Measurements from ENCODE around the gene RFT1.

The RFT1 gene

GRCh38 chr3:53101956-53102355 is 28.3 kb downstream of the RFT1 start:
- Histone ChIP-seq H3K27ac (ENCODE audit: low read depth, low read length) (no peak overlapping the region), H3K79me2 (ENCODE audit: control insufficient read depth, low read length) (no peaks in the 10 kb centered on the region), H3K4me1 (ENCODE audit: control insufficient read depth, low read length) (no peaks in the 10 kb centered on the region), H3K4me3 (ENCODE audit: low read length) (no peak overlapping the region), H3K36me3 (ENCODE audit: control insufficient read depth, low read length) (peaks cover 53% of the 10 kb centered on the region), H3K4me2 (ENCODE audit: low read length) (no peak overlapping the region), H4K20me1 (ENCODE audit: control insufficient read depth, insufficient read depth, low read depth, low read length) (no peaks in the 10 kb centered on the region), H3K9me2 (replicated peaks; ENCODE audit: control insufficient read depth, low read length) (no peaks in the 10 kb centered on the region), H3F3A (ENCODE audit: control insufficient read depth, insufficient read depth) (no peaks in the 10 kb centered on the region), H3K9me3 (ENCODE audit: control insufficient read depth, insufficient read depth, low read length) (no peaks in the 10 kb centered on the region), H3K27me3 (ENCODE audit: control insufficient read depth, low read length) (no peaks in the 10 kb centered on the region)
- TF ChIP-seq CTCF (IDR thresholded peaks at IDR 0.05; ENCODE audit: low read depth, low read length, poor library complexity, severe bottlenecking) (no peak), EZH2phosphoT487 (IDR thresholded peaks at IDR 0.05; ENCODE audit: borderline replicate concordance, low read length) (no peak)

- no peak for TF ChIP-seq CTCF (IDR thresholded peaks at IDR 0.05; ENCODE audit: low read depth, low read length, poor library complexity, severe bottlenecking)
- TF ChIP-seq EZH2phosphoT487 (IDR thresholded peaks at IDR 0.05; ENCODE audit: borderline replicate concordance, low read length), result no peak
- Histone ChIP-seq H3K27me3 (ENCODE audit: control insufficient read depth, low read length) (no peaks in the 10 kb centered on the region), H3K9me3 (ENCODE audit: control insufficient read depth, insufficient read depth, low read length) (no peaks in the 10 kb centered on the region), H3K9me2 (replicated peaks; ENCODE audit: control insufficient read depth, low read length) (no peaks in the 10 kb centered on the region), H3K36me3 (ENCODE audit: control insufficient read depth, low read length) (peaks cover 48% of the 10 kb centered on the region), H4K20me1 (ENCODE audit: control insufficient read depth, insufficient read depth, low read depth, low read length) (no peaks in the 10 kb centered on the region), H3F3A (ENCODE audit: control insufficient read depth, insufficient read depth) (no peaks in the 10 kb centered on the region), H3K27ac (ENCODE audit: low read depth, low read length) (no peak overlapping the region), H3K4me2 (ENCODE audit: low read length) (no peak overlapping the region), H3K4me3 (ENCODE audit: low read length) (no peak overlapping the region), H3K79me2 (ENCODE audit: control insufficient read depth, low read length) (no peaks in the 10 kb centered on the region), H3K4me1 (ENCODE audit: control insufficient read depth, low read length) (no peaks in the 10 kb centered on the region)
Observed at GRCh38 chr3:53100818-53101466, 29.3 kb downstream of the RFT1 start.

DNA sequence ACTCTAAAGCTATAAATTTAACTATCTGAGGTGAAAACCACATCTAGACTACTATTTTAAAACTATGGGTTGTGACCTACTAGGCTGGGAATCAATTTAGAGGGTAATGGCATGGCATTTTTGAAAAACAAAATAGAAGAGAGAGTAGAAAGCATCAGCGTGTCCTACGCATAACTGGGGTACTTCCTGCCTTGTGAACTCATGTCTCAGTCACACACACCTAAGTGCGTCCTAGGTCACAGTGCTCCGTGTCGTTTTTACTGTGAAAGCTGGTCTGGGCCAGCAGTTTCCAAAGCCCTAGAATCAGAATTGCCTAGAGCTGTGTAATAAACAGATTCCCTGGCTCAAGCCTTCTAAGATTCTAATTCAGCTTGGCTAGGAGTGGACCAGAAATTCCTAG is 32.3 kb downstream of the RFT1 start:
- Histone ChIP-seq H3K9me3 (ENCODE audit: control insufficient read depth, insufficient read depth, low read length) (no peaks in the 10 kb centered on the region), H3K4me2 (ENCODE audit: low read length) (no peak overlapping the region), H3K4me3 (ENCODE audit: low read length) (no peak overlapping the region), H3K36me3 (ENCODE audit: control insufficient read depth, low read length) (peaks cover 39% of the 10 kb centered on the region), H3K9me2 (replicated peaks; ENCODE audit: control insufficient read depth, low read length) (no peaks in the 10 kb centered on the region), H3F3A (ENCODE audit: control insufficient read depth, insufficient read depth) (no peaks in the 10 kb centered on the region), H3K79me2 (ENCODE audit: control insufficient read depth, low read length) (no peaks in the 10 kb centered on the region), H3K27ac (ENCODE audit: low read depth, low read length) (no peak overlapping the region), H4K20me1 (ENCODE audit: control insufficient read depth, insufficient read depth, low read depth, low read length) (no peaks in the 10 kb centered on the region), H3K27me3 (ENCODE audit: control insufficient read depth, low read length) (no peaks in the 10 kb centered on the region), H3K4me1 (ENCODE audit: control insufficient read depth, low read length) (no peaks in the 10 kb centered on the region)
- TF ChIP-seq EZH2phosphoT487 (IDR thresholded peaks at IDR 0.05; ENCODE audit: borderline replicate concordance, low read length), result no peak
- no peak for TF ChIP-seq CTCF (IDR thresholded peaks at IDR 0.05; ENCODE audit: low read depth, low read length, poor library complexity, severe bottlenecking)

Measured in DOHH2 (cell line).